Stimulated activated CD4-positive, alpha-beta T cell treated with anti-CD3 and anti-CD28 coated beads, Interleukin-15, amount 100 ng/mL, for 1 hour (primary cell): ENCODE data around the gene MGMT.

ENCODE experiments used
- DNase-seq, 2 donors: peaks; one replicate each; pipeline ENCODE4 v3.0.0-alpha.2; 2020; ENCODE audit warnings: low read depth in 1 of 2, low spot score in 1 of 2

MGMT gene

DNA sequence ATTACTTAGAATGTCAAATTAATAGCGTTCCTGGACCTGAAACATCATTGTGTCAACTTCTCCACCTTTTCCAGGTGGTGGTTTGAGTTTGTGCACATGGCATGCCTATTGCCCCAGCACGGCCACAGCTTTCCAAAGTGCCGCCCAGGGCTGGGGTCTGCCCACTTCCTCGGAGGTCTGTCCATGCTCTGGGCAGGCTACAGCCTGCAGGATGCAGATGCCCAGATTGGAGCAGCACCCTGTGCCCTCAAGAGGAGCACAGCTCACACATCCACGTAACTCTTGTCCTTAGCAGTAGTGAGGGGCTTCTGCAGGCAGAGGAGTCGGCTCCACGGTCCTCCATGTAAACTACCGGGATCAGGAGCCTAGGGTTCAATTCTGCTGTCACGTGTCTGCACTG, 258.4 kb downstream of the MGMT start:
- DNase-seq, result no peak

DNA sequence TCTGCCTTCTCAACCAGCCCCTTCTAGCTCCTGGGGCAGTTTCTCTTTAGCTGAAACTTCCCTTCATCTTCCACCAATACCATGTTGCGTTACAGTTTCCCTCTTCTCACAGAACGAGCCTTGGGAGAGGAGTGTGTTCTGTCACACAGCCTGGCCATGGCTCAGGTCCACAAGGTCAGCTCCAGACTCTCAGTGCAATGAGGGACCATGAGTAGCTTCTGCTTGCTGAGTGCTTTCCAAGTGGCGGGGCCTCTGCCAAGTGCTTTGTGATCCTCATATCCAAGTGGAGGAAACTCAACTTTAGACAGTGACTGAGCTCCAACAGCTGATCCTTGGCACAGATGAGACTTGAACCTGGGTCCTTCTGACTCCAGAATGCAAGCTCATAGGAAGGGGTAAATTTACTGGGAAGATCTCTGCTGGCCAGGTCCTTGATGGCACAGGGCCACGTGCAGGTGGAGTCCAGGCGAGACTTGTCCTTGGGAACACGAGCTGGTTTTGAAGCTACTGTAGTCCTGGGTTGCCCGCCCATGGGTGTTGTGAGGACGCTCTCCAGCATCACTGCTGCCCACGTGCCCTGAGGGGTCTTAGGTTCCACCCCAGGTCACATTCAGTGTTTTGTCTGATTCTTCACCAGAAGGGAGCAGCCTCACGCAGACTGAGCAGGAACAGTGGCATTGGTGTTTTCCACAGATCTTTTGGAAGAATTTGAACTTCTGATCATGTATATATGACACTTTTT, 259.0 kb downstream of the MGMT start:
- DNase-seq, result no peak

DNA sequence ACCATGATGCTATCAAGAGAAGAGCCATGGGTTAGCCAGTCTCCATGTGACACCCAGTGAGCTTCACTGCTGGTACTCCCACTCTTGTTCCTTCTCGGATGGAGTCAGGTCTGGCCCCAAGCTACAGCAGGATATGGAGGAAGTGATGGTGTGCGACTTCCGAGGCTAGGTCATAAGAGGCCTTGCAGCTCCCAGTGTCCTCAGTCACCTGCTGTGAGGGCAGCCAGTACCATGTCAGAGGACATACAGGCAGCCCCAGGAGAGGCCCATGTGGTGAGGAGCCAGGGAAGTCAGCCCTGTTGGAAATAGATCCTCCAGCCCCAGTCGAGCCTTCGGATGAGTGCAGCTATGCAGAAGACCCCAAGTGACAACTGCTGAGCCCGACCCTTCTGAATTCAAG, 260.0 kb downstream of the MGMT start:
- no peak for DNase-seq

DNA sequence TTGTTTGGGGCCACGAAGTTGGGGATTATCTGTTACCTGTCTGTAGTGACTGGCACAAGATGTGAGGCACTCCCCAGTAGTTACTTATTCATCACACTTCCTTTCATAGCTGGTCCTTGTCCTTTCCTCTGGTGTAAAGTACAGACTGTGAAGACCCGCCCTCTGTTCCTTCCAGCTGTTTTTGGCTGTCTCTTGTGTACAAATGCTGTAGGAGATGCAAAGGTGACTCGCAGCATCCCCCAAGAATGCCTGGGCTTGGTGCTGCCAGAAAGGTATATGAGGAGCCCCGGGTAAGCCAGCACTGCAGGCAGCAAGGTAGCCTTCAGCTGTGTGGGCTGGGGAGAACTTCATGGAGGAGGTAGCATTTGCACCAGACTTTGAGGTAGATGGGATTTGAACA, 260.5 kb downstream of the MGMT start:
- DNase-seq, result no peak

DNA sequence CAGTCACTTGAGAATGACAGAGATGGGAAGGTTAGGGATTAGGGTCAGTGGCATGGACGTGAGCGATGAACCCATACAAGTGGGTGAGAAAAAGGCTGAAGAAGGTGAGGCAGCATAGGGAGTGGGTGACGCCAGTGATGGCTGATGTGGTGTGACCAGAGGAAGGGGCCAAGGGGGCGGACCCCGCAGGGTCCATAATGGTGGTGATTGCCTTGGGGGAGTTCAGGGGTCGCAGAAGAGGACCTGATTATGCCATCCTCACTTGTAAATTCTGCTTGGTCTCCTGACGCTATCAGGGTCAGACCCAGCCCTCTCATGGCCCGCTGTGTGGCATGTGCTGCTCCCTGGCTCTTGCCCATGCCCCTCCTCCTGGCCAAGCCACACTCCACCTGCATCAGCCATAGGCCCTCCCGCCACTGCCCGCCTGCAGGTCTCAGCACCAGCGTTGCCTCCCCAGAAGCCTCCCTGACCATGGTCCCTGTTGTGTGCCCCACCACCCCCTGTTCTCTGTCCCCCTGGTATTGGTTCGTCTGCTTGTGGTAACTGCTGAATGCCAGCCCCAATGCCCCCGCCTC, 261.3 kb downstream of the MGMT start:
- no peak for DNase-seq

DNA sequence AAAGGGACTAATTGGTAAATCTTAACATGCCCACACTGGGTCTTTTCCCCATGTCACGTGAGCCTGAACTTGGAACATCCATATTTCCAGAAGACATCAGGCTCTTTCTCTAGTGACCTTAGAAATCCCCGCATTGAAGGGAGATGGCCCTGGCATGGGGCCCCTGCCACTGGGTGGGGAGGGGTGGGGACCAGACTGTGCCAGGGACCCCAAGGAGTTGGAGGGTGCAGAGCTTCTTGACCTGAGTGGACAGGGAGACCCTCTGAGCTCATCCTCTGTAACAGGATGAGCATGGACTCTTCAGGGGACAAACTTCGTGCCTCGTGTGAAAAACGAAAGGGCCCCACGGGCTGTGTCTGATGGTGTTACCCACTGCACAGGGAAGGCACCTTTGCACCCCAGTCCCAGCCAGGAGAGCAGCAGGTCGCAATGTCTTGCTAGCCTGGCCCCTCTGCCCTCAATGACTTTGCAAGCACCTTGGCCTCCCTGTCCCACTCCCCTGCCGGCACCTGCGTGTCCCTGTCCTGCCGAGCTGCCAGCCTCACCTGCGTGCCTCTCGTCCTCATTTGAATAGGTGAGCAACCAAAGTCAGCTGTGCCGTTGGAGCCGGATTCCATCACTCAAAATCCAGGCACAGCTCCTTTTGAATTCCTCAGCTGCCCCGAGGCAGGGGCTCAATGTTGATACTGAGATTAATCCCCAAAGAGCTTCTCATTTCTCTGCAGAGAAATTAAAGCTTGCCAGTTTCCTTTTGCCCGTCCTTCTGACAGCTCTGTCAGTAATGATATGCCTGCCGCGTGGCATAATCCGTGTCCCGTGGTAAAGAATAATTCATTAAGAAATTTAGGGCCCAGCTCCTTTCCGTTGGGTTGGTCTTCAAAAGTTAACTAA, 262.1 kb downstream of the MGMT start:
- DNase-seq, result no peak

DNA sequence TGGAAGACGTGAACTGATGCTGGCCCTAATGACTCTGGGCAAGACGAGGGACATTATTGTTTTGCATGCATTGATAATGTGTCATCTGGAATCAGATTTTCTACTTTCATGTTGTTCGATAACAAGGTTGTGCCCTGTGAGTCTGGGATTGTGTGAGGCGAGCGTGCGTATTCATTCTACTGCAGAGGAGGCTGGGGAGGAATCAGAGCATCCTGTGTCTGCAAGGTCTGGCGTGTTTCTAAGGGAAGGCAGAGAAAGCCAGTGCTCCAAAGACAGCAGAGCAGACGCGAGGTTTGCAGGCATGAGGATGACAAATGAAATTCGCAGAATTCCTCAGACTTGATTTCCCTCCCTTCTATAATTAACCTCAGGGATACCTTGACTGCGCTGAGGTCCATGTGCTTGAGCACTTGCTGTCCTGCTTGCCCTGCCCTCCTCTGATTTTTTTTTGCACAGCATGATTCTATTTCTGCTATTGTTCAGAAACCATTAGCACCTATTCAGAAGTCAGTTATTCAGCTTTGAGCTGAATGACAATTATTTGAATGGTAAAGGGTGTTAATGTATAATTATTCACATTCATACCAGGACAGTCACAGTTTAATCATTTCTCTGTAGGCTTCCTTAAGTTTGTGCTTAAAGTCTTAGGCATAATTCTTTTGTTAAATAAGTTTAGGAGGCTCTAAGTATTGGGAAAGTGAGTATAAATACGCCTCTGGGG, 263.4 kb downstream of the MGMT start:
- no peak for DNase-seq

DNA sequence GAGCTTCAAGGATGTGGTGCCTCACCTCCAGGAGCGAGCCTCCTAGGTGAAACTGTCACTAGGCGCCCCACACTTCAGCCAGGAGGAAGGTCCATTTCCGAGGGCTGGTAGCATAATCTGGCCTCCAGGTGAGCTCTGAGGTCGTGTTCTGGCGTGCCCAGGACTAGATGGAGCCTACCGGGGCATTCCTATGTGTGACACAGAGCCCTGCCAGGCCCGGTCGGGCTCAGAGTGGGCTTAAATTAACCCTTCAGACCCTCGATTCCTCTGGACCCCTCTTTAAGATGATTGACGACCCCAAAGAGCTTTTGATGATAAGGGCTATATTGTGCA, 263.9 kb downstream of the MGMT start:
- DNase-seq, result no peak

DNA sequence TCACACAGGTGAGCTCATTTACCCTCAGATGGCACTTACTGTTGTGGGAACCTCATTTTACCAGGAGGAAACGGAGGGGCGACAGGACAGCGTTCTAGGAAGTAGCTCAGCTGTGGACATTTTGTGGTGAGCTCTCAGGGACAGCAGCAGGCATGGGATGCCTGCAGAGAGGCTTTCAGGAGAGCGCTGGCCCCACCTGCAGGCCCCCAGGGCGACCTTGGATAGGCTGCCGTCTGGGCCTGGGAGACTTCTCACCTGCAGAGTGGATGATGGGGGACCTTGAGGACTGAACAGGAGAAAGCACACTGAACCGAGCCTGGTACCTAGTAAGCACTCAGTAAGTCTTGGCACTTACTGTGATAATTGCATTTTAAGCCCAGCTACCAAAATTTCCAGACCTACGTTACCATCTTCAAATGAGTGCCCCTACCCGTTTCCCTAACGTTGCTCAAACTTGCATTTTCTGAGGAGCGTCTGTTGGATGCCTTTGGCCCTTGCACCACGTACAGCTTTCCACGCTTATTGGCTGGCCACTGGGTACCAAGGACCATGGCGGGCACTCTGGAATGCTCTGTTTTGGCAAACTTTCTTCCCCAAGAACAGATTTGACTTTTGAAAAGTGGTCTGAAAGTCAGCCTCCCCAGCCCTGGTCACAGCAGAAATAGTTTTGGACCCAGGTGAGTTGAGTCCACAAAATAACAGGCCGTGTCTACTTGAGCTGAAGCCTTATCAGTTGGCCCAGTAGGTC, 273.7 kb downstream of the MGMT start:
- DNase-seq, result no peak

DNA sequence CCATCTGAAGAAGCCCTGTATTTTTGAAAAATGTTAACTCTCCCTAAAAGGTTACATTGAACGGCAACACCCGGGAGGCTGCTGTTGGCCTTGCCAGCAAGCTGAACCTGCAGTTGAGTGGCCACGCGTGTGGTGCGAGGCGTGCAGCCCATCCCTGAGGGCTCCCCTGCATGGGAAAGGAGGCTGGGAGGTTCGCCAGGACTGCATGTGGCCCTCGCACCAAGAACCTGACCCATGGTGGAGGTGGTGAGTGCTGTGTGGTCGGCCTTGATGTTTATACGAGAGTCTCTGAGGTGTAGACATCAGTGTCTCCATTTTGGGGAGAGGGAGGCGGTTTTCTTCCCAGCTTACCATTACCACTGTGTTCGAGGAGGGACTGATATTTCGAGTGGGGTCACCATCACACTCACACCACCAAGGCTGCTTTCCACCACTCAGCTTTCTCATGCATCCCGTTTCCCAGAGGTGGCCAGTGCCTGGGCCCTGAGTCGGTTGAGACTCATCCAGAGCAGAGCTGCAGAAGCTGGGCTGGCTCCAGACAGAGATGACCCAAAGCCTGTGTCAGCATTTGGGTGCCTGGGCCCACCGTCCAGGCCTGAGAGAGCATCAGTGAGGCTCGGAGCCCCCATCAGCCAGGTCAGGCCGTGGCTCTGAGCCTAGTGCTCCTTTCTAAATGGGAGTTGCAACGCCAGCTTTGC, 274.4 kb downstream of the MGMT start:
- no peak for DNase-seq

DNA sequence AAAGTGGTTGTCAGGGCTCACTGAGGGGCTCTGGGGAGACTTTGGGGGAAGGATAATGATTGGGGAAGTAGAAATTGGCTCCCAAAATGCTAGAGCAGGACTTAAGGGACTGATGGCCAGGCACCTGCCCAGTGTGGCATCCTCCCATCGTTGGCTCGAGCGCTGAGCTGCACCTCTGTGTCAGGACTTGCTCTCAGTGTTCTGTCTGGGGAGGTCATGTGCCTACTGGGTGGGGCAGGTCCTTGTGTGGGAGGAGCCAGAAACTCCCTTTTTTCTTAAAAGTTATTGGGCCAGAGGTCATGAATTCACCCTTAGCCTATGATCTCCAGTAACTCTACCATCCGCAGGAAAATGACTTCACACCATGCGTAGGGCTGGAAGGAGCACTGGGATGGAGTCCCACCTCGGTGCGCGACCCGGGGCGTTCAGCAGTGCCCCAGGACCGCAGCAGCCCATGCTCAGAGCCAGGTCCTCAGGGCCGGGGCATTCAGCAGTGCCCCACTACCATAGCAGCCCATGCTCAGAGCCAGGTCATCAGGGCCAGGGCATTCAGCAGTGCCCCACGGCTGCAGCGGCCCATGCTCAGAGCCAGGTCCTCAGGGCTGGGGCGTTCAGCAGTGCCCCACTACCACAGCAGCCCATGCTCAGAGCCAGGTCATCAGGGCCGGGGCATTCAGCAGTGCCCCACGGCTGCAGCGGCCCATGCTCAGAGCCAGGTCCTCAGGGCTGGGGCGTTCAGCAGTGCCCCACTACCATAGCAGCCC, 275.1 kb downstream of the MGMT start:
- no peak for DNase-seq

DNA sequence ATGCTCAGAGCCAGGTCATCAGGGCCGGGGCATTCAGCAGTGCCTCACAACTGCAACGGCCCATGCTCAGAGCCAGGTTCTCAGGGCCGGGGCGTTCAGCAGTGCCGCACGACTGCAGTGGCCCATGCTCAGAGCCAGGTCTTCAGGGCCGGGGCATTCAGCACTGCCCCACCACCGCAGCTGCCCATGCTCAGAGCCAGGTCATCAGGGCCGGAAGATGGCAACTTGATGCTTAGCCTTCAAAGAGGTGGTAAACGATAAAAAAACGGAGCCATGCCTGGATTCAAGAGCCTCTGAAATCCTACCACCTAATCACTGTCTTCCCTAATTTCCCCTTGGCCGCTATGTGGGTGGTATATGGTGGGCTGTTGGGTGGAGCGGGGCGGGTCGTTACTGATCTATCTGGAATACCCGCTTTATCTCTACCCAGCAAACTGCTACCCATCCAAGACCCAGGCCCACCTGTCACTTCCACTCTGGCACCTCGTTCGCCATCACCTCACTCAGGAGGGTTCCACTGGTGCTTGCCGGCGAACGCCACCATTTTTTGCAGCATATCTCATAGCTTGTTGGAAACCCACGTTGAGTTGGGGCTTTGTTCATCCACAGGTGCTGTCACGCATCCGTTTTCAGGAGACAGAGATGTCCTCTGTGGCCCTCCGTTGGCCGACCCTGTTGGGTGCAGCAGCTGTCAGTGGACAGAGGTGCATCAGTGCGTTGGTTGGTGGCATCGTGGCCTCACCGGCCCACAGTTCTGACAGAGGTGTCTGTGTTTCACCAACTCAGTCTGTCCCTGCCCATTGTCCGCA, 275.9 kb downstream of the MGMT start:
- no peak for DNase-seq

DNA sequence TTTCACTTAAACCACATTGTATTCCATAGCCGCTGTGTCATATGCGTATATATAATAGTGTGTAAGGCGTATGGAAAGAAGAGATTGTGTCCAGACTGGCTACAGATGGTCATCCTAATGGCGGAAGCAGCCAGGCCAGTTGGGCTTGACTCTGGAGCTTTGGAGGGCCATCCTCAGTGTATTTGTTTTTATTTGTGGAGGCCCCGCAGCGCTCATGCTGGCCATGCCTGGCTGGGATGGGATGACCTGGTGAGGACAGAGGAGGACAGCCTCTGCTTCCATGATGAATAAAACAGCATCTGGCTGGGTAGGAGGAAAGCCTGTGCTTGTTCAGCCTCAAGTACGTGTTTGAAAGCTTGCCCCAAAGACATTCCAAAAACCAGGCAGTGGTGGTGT, 276.7 kb downstream of the MGMT start:
- DNase-seq, result no peak

DNA sequence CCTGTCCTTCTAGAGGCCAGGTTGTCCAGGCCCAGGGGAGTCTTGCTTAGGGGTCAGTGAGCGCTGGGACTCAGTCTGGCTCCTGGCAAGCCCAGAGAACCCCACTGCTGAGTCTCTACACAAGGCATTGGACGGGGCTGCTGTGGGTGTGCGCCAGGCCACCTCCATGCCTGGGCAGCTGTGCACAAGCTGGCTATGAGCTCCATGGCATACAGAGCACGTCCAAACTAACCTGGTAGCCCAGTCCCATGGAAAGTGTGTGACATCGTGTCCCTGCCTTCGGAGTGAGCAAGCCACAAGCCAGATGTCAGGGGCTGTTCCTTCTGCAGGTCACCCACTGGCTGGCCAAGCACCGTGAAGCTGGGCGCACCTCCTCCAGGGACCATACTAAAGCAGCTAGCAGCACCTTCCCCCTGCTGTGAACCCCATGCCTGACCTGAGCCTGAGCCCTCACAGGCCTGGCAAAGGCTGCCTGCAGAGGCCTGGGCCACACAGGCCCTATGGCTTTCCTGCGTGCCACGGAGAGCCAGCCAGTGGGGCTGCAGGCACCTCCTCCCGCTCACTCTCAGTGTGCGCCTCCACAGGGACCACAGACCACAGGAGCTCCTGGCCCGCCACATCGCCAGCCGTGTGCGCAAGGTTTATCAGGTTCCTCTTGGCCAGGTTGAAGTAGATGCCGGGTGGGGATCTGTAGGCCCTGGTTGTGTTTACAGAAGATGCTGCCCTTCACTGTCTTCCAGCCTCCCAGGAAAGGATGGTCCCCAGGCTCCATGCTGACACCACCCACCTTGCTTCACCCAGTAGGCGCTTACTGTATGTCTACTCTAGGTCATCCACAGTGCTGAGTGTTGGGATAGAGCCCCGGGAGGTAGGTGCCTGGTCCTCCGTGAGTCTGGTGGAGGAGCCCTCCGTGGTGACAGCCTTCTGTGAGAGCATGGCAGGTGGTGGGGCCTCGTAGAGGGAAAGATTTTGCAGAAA, 277.4 kb downstream of the MGMT start:
- no peak for DNase-seq

DNA sequence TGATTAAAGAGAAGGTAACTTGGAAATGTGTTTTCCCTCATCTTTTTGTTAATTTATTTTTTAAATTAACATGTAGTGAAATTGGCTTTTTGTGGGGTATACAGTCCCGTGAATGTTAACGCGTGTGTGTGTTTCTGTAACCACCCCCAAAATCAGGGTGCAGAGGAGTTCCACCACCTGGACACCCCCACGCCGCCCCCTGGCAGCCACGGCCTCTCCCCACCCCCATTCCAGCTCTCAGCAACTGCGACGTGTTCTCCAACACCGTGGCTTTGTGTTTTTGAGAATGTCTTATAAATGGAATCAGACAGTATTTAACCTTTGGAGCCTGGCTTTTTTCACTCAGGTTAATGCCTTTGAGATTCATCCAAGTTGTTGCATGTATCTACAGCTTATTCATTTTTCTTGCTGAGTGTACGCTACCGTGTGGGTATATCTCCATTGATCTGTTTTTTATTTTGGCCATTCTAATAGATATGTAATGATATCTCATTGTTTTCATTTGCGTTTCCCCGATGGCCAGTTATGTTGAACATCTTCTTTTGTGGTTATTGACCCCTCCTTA, 278.2 kb downstream of the MGMT start:
- no peak for DNase-seq

DNA sequence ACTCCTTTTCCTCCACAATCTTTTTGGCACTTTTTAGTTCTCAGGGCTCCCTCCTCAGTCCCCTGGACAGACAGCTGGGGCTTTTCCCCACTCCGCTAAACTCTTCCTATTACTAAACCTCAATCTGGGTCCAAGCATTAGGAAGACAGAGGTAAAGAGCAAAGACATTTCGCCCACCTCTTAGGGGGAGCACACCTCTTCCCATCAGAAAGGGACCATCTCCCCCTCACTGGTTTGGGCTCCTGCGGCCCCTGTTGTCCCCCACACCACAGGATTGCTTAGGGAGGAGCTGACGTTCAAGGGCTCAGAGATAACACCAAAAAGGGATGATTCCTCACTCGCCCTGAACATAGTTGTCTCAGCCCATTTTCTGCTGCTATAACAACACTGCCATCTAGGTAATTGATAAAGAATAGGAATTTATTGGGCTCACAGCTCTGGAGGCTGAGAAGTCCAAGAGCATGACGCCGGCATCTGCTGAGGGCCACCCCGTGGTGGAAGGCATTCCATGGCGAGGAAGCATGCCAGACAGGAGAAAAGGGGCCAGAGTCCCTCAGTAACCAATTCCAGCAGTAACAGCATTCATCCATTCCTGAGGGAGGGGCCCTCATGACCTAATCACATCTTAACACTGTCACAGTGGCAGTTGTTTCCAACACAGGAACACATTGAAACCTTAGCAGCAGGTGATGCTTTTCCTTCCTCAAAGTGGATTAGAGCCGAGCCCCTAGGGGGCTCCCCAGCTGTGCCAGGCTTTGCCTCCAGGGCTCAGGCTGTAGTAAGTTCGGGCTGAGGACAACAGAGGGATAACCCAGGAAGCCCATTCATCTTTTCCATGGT, 287.4 kb downstream of the MGMT start:
- DNase-seq, result no peak
